ENCODE results near the gene DNAJB8. TPM values are rescaled to one million over a fixed set of nuclear protein-coding genes. Genes with fewer than 3 reads are reported as not detected.

The DNAJB8 gene
- total RNA-seq, 2 donors from 2014 or later: not detected

DNA sequence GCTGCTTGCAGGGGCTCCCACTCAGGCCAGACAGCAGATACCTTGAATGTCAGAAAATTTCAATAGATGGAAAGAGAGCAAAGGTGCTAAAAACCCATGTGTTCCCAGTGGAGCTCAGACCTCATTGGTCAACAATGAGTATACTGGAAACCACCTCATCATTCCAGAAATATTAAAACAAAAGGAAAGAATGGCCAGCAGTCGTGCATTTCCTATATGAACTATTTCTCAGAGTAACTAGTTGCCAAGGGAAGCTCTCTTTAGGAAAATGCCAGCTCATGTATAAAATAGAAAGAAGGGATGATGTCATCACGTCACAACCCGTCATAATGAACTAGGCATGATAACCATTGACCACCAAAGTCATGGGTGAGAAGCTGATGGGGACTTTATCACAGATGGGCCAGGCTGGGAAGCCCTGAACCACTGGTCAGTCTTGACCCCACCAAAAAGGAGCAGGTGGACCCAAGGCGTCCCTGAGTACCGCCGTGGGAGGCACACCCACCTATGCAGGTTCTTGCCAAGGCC lies 17.5 kb downstream of the DNAJB8 start:
- H3K9me3 Mint-ChIP-seq: peaks cover 3% of the 10 kb centered on the region
- H3K9ac ChIP-seq (ENCODE audit: extremely low read depth, low read length, poor library complexity, severe bottlenecking): no peak overlapping the region
- 89 to 98% methylated on average over 5 to 6 of the region's 6 CpGs for WGBS, 2 experiments (ENCODE audit: insufficient coverage in 1 of 2, insufficient read length in 1 of 2)
- no peaks in the 10 kb centered on the region for H3K36me3 ChIP-seq (ENCODE audit: control insufficient read depth, insufficient read depth, low read length)
- no peak for DNase-seq
- H3K4me3 ChIP-seq (ENCODE audit: low read length): no peak overlapping the region
- H3K27me3 Mint-ChIP-seq (ENCODE audit: insufficient read depth): peaks cover 92% of the 10 kb centered on the region
- H3K36me3 Mint-ChIP-seq (ENCODE audit: low read depth): no peaks in the 10 kb centered on the region
- H3K4me1 Mint-ChIP-seq: peaks cover 5% of the 10 kb centered on the region
- H3K27ac Mint-ChIP-seq: no peak overlapping the region
- no peaks in the 10 kb centered on the region for H3K4me1 ChIP-seq (ENCODE audit: control insufficient read depth, insufficient read depth, low read length)
- no peak overlapping the region for H3K4me3 Mint-ChIP-seq
- no peak overlapping the region for H3K27ac ChIP-seq (ENCODE audit: low read depth, low read length)
- peaks cover 80% of the 10 kb centered on the region for H3K27me3 ChIP-seq (ENCODE audit: control insufficient read depth, insufficient read depth, low read length, poor library complexity, severe bottlenecking)
- TF ChIP-seq, protein P1, sequence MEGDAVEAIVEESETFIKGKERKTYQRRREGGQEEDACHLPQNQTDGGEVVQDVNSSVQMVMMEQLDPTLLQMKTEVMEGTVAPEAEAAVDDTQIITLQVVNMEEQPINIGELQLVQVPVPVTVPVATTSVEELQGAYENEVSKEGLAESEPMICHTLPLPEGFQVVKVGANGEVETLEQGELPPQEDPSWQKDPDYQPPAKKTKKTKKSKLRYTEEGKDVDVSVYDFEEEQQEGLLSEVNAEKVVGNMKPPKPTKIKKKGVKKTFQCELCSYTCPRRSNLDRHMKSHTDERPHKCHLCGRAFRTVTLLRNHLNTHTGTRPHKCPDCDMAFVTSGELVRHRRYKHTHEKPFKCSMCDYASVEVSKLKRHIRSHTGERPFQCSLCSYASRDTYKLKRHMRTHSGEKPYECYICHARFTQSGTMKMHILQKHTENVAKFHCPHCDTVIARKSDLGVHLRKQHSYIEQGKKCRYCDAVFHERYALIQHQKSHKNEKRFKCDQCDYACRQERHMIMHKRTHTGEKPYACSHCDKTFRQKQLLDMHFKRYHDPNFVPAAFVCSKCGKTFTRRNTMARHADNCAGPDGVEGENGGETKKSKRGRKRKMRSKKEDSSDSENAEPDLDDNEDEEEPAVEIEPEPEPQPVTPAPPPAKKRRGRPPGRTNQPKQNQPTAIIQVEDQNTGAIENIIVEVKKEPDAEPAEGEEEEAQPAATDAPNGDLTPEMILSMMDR (conservative IDR thresholded peaks at IDR 0.05): no peak
- H3K9me3 ChIP-seq (ENCODE audit: control insufficient read depth, low read length): no peaks in the 10 kb centered on the region

DNA sequence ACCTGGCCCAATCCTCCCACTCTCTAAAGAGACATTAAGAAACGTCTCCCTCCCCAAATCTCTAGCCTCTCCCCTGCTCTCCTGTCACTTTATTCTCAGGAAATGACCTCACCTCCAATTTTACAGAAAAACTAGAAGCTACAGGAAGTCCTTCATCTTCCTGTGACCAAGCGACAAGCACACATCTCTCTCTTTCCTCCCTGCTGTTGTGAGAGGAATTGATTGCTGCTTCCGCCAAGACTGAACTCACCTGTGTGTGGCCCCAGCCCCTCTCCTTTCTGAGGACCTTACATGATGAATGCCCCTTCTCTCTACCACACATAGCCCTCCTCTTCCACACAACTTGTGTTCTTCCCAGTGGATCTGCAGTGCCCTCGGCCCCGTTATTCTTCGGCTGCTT lies 18.2 kb downstream of the DNAJB8 start:
- Histone ChIP-seq H3K9ac (ENCODE audit: extremely low read depth, low read length, poor library complexity, severe bottlenecking) (no peak overlapping the region), H3K27me3 (ENCODE audit: control insufficient read depth, insufficient read depth, low read length, poor library complexity, severe bottlenecking) (peaks cover 87% of the 10 kb centered on the region), H3K36me3 (ENCODE audit: control insufficient read depth, insufficient read depth, low read length) (no peaks in the 10 kb centered on the region), H3K9me3 (ENCODE audit: control insufficient read depth, low read length) (no peaks in the 10 kb centered on the region), H3K27ac (ENCODE audit: low read depth, low read length) (no peak overlapping the region), H3K4me1 (ENCODE audit: control insufficient read depth, insufficient read depth, low read length) (no peaks in the 10 kb centered on the region), H3K4me3 (ENCODE audit: low read length) (no peak overlapping the region)
- Mint-ChIP-seq H3K9me3 (peaks cover 3% of the 10 kb centered on the region), H3K4me1 (peaks cover 5% of the 10 kb centered on the region), H3K27me3 (ENCODE audit: insufficient read depth) (peaks cover 94% of the 10 kb centered on the region), H3K4me3 (no peak overlapping the region), H3K27ac (no peak overlapping the region), H3K36me3 (ENCODE audit: low read depth) (no peaks in the 10 kb centered on the region)
- no peak for DNase-seq
- TF ChIP-seq, protein P1 (conservative IDR thresholded peaks at IDR 0.05): no peak
- WGBS, 2 experiments (ENCODE audit: insufficient coverage in 1 of 2, insufficient read length in 1 of 2): 85 to 88% methylated on average over 5 to 6 of the region's 6 CpGs

DNA sequence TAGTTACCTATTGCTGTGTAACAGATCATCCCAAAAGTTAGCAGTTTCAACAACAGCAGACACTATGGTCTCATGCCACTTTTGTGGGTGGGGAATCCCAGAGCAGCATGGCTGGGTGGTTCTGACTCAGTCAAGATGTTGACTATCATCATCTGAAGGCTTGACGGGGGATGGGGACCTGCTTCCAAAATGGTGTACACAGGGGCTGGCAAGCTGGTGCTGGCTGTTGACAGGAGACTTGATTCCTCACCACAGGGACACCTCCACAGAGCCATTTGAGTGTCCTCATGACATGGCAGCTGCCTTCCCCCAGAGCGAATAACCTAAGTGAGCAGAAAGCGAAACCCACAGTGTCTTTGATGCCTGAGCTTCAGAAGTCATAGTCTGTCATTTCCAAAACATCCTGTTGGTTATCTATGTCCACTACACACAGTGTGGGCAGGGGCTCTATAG lies 19.1 kb downstream of the DNAJB8 start:
- TF ChIP-seq, protein P1 (conservative IDR thresholded peaks at IDR 0.05): no peak
- peaks cover 96% of the 10 kb centered on the region for H3K27me3 Mint-ChIP-seq (ENCODE audit: insufficient read depth)
- WGBS, 2 experiments (ENCODE audit: insufficient coverage in 1 of 2, insufficient read length in 1 of 2): 93 to 96% methylated on average over 3 of the region's 3 CpGs

More for the DNA sequence above, 19.1 kb downstream of the DNAJB8 start:
- H3K4me3 Mint-ChIP-seq: no peak overlapping the region
- Histone ChIP-seq H3K4me3 (ENCODE audit: low read length) (no peak overlapping the region), H3K4me1 (ENCODE audit: control insufficient read depth, insufficient read depth, low read length) (no peaks in the 10 kb centered on the region), H3K9ac (ENCODE audit: extremely low read depth, low read length, poor library complexity, severe bottlenecking) (no peak overlapping the region), H3K9me3 (ENCODE audit: control insufficient read depth, low read length) (no peaks in the 10 kb centered on the region), H3K27me3 (ENCODE audit: control insufficient read depth, insufficient read depth, low read length, poor library complexity, severe bottlenecking) (peaks cover 96% of the 10 kb centered on the region), H3K27ac (ENCODE audit: low read depth, low read length) (no peak overlapping the region), H3K36me3 (ENCODE audit: control insufficient read depth, insufficient read depth, low read length) (no peaks in the 10 kb centered on the region)
- H3K4me1 Mint-ChIP-seq: peaks cover 5% of the 10 kb centered on the region
- H3K27ac Mint-ChIP-seq: no peak overlapping the region
- no peaks in the 10 kb centered on the region for H3K36me3 Mint-ChIP-seq (ENCODE audit: low read depth)
- DNase-seq: no peak
- peaks cover 3% of the 10 kb centered on the region for H3K9me3 Mint-ChIP-seq
